BJ (cell line): Measurements from ENCODE around the gene APOBEC2. TPM values are rescaled to one million over a fixed set of nuclear protein-coding genes. Genes with fewer than 3 reads are reported as not detected.
"Not testable (repeated sequence)": the region's sequence is repeated elsewhere in the genome, so short reads cannot be mapped to it uniquely, and the experiment has no call there.

Experiments used
- CTCF ChIA-PET: fragments of 350-600 bp; formaldehyde crosslinking; extraction: SDS; loops from one replicate; lab custom pipeline; 2021; ENCODE audit warnings: antibody characterized with exemption, inconsistent platforms; lab: Yijun Ruan, JAX
- POLR2A ChIA-PET: fragments of 300-600 bp; sonication (Branson Sonifier 250); formaldehyde crosslinking; extraction: SDS; loops from one replicate; lab custom pipeline; 2021; ENCODE audit warnings: antibody characterized with exemption; lab: Charles Lee
- DNase-seq: peaks from one replicate; pipeline ENCODE4 v3.0.0-alpha.2; 2011; ENCODE audit warnings: low read depth
- H3K27me3 ChIP-seq: 2 replicates; pipeline ENCODE4 v1.6.0; 2011; ENCODE audit warnings: low read length; ENCODE audit not compliant: control insufficient read depth, insufficient read depth
- H3K36me3 ChIP-seq: 2 replicates; pipeline ENCODE4 v1.5.1; 2011; ENCODE audit warnings: low read length; ENCODE audit not compliant: control insufficient read depth, insufficient read depth
- H3K4me3 ChIP-seq: 2 replicates; pipeline ENCODE4 v1.5.1; 2011; ENCODE audit warnings: low read depth, mild to moderate bottlenecking, control low read depth, low read length
- polyA minus RNA-seq: library from RNA; depleted of rRNA, polyadenylated mRNA; stranded (reverse); fragments of >200 nt; gene quantifications from 2 replicates; pipeline ENCODE4 v1.2.3, GENCODE V29; 2011; rRNA and poly(A)+ RNA removed
- polyA plus RNA-seq: library from polyadenylated mRNA; depleted of rRNA; stranded (reverse); fragments of >200 nt; gene quantifications from 2 replicates; pipeline ENCODE4 v1.2.3, GENCODE V29; 2011; rRNA removed
- TF ChIP-seq, protein P1 (sequence below): IDR thresholded peaks from 2 replicates; pipeline ENCODE4 v1.5.1; 2011; ENCODE audit warnings: low read depth, mild to moderate bottlenecking, control low read depth, inconsistent platforms, low read length, moderate library complexity; ENCODE audit not compliant: insufficient read depth

Gene APOBEC2
- polyA plus RNA-seq (not detected in 2 replicates), polyA minus RNA-seq (not detected in 2 replicates)

DNA sequence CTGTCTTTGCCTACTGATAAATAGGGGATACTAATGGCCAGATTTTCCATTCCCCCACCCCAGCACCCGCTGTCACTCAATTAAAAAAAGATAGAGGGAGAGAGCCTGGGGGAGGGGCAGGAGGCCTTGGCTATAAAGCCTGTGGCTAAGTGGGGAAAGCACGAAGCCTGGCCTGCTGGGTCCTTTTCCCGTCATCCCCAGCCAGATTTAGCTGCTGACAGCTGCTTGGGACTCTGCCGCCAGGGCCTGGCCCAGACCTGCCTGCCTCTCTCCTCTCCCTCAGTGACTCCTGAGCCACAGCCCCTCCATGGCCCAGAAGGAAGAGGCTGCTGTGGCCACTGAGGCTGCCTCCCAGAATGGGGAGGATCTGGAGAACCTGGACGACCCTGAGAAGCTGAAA, at the start of gene APOBEC2:
TSS of gene APOBEC2 (plus strand) at position 162 of the 400 bp plus-strand sequence. CDS start at position 308, 146 bp downstream.
- no peaks in the 10 kb centered on the region for H3K27me3 ChIP-seq
- ChIA-PET CTCF (interaction anchor here (0.8 to 6.1 kb wide), 4 partner anchors 10 to 29 kb away, joined by 3 to 32 read pairs (median 4); partner anchors contain the start of genes TSPO2 and UNC5CL), POLR2A (no interaction called here)
- no peak for DNase-seq
- H3K4me3 ChIP-seq: no peak within 1 kb of the TSS
- H3K36me3 ChIP-seq: no peaks in the 10 kb centered on the region
- TF ChIP-seq, protein P1, sequence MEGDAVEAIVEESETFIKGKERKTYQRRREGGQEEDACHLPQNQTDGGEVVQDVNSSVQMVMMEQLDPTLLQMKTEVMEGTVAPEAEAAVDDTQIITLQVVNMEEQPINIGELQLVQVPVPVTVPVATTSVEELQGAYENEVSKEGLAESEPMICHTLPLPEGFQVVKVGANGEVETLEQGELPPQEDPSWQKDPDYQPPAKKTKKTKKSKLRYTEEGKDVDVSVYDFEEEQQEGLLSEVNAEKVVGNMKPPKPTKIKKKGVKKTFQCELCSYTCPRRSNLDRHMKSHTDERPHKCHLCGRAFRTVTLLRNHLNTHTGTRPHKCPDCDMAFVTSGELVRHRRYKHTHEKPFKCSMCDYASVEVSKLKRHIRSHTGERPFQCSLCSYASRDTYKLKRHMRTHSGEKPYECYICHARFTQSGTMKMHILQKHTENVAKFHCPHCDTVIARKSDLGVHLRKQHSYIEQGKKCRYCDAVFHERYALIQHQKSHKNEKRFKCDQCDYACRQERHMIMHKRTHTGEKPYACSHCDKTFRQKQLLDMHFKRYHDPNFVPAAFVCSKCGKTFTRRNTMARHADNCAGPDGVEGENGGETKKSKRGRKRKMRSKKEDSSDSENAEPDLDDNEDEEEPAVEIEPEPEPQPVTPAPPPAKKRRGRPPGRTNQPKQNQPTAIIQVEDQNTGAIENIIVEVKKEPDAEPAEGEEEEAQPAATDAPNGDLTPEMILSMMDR: no peak

- H3K4me3 ChIP-seq, H3K36me3 ChIP-seq, H3K27me3 ChIP-seq, DNase-seq, POLR2A ChIA-PET, CTCF ChIA-PET: not testable (repeated sequence)
- TF ChIP-seq, protein P1: peak; percentile 58
These were observed 46.8 kb upstream of the APOBEC2 start for GRCh38 chr6:41006217-41006616.

DNA sequence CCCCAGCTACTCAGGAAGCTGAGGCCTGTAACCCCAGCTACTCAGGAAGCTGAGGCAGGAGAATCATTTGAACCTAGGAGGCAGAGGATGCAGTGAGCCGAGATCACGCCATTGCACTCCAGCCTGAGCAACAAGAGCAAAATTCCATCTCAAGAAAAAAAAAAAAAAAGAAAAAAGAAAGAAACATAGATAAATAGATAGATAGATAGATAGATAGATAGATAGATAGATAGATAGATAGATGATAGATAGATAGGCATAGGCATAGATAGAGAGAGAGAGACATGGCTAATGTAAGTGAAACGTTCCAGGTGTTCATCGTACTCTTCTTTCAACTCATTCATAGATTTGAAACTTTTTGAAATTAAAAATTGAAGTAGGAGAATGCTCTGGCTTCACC, 46.0 kb upstream of the APOBEC2 start:
- H3K36me3 ChIP-seq, DNase-seq, CTCF ChIA-PET, H3K4me3 ChIP-seq, POLR2A ChIA-PET, H3K27me3 ChIP-seq: not testable (repeated sequence)

- TF ChIP-seq, protein P1: no peak
- ChIA-PET CTCF (interaction anchor here (1.1 to 1.2 kb wide), 2 partner anchors 10 to 112 kb away, joined by 3 to 6 read pairs; no protein-coding TSS in a partner anchor), POLR2A (no interaction called here)
- no peak for DNase-seq
- H3K36me3 ChIP-seq: no peaks in the 10 kb centered on the region
- no peak overlapping the region for H3K4me3 ChIP-seq
- peaks cover 9% of the 10 kb centered on the region for H3K27me3 ChIP-seq
These were observed 45.0 kb upstream of the APOBEC2 start for GRCh38 chr6:41008011-41008410.

DNA sequence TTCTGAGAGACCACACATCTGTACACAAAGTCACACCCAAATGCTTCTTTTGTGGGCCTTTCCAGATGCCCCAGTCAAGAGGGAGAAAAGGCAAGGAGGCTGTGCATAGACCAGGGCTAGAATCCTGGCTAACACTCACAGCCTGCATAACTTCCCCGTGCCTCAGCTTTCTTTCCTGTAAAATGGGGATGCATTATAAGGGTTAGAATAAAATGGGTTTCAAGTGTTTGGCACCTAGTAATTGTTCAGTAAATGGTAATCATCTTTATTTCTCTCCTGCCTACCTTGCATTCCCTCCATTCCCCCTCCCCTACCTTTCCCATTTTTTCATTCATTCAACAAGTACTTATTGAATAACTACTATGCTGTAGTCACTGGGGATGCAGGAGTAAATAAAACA, 43.3 kb upstream of the APOBEC2 start:
- POLR2A ChIA-PET: no interaction called here
- Histone ChIP-seq H3K27me3 (peaks cover 9% of the 10 kb centered on the region), H3K4me3 (no peak overlapping the region), H3K36me3 (no peaks in the 10 kb centered on the region)
- CTCF ChIA-PET: interaction anchor here (1.6 kb wide), 1 partner anchor 19 kb away, joined by 4 read pairs; no protein-coding TSS in a partner anchor
- DNase-seq: no peak
- TF ChIP-seq, protein P1: no peak

- ChIA-PET CTCF (no interaction called here), POLR2A (no interaction called here)
- peaks cover 9% of the 10 kb centered on the region for H3K27me3 ChIP-seq
- DNase-seq: no peak
- H3K36me3 ChIP-seq: no peaks in the 10 kb centered on the region
- TF ChIP-seq, protein P1: no peak
- H3K4me3 ChIP-seq: no peak overlapping the region
These were observed 41.3 kb upstream of the APOBEC2 start for GRCh38 chr6:41011673-41012072.
